Breast epithelium (tissue), 3 donors: ENCODE measurements around the gene SRP9.

ENCODE experiments used
- CTCF ChIP-seq, 3 donors: fragments of 450-650 bp; IDR thresholded peaks; one replicate each; pipeline ENCODE4 v1.5.1; 2016 to 2017; ENCODE audit warnings: antibody characterized with exemption in 3 of 3, mild to moderate bottlenecking in 3 of 3, moderate library complexity in 3 of 3
- POLR2A ChIP-seq: fragments of 450-650 bp; IDR thresholded peaks from one replicate; pipeline ENCODE4 v1.6.1; 2016; ENCODE audit warnings: antibody characterized with exemption, mild to moderate bottlenecking, moderate library complexity
- POLR2AphosphoS5 ChIP-seq, 3 donors: sonication (generic); formaldehyde crosslinking; IDR thresholded peaks; one replicate each; pipeline ENCODE4 v1.6.1; 2017; ENCODE audit warnings: antibody characterized with exemption in 3 of 3

- TF ChIP-seq CTCF (IDR thresholded peaks at IDR 0.05) (no peak), POLR2AphosphoS5 (IDR thresholded peaks at IDR 0.05) (no peak), POLR2A (no peak)
Measured at GRCh38 chr1:225733254-225733653, 44.4 kb upstream of the SRP9 start.
